H1 (cell line): ENCODE data around the gene DAPK1. TPM values are rescaled to one million over a fixed set of nuclear protein-coding genes. Genes with fewer than 3 reads are reported as not detected.

Source experiments
- CTCF ChIA-PET: fragments of 300-600 bp; sonication (Branson Sonifier 250); formaldehyde crosslinking; loops from one replicate; lab custom pipeline; 2021; ENCODE audit not compliant: partially characterized antibody; lab: Charles Lee
- POLR2A ChIA-PET: fragments of 300-600 bp; sonication (Branson Sonifier 250); formaldehyde crosslinking; loops from one replicate; lab custom pipeline; 2021; ENCODE audit warnings: inconsistent platforms; ENCODE audit not compliant: partially characterized antibody; lab: Charles Lee
- DNase-seq, 2 experiments: peaks; one replicate each; pipeline versions ENCODE4 v3.0.0 to v3.0.0-alpha.2; 2010 to 2022; ENCODE audit warnings: low spot score in 2 of 2, low read depth in 1 of 2, mixed read lengths in 1 of 2
- FAIRE-seq: peaks from 2 replicates; lab custom pipeline; 2011; peaks lifted over from hg19 to GRCh38; lab: Jason Lieb, UNC
- H2AFZ ChIP-seq: 2 replicates; pipeline ENCODE4 v1.8.1; 2012; ENCODE audit warnings: low read length, inconsistent platforms
- H2AK5ac ChIP-seq: 2 replicates; pipeline ENCODE4 v1.6.1; 2013; ENCODE audit warnings: low read depth, low read length
- H2BK120ac ChIP-seq: replicated peaks from 2 replicates; pipeline ENCODE3; 2013; ENCODE audit warnings: low read depth, low read length, inconsistent platforms
- H2BK12ac ChIP-seq: 2 replicates; pipeline ENCODE4 v1.6.1; 2013; ENCODE audit warnings: low read depth, low read length
- H2BK15ac ChIP-seq: 2 replicates; pipeline ENCODE4 v1.6.1; 2013; ENCODE audit warnings: low read length
- H2BK20ac ChIP-seq: 2 replicates; pipeline ENCODE4 v1.6.1; 2013; ENCODE audit warnings: low read length
- H2BK5ac ChIP-seq: 2 replicates; pipeline ENCODE4 v1.6.1; 2013; ENCODE audit warnings: low read depth, low read length
- H3K14ac ChIP-seq: 2 replicates; pipeline ENCODE4 v1.6.1; 2013; ENCODE audit warnings: inconsistent platforms; ENCODE audit not compliant: insufficient read length
- H3K18ac ChIP-seq: 2 replicates; pipeline ENCODE4 v1.6.1; 2013; ENCODE audit warnings: low read length; ENCODE audit errors: extremely low read depth
- H3K23ac ChIP-seq: 2 replicates; pipeline ENCODE4 v1.6.1; 2013; ENCODE audit warnings: inconsistent platforms; ENCODE audit not compliant: insufficient read length
- H3K23me2 ChIP-seq: 2 replicates; pipeline ENCODE4 v1.6.1; 2013; ENCODE audit warnings: low read depth, low read length
- H3K27ac ChIP-seq: 2 replicates; pipeline ENCODE4 v1.6.1; 2011; ENCODE audit warnings: low read depth, low read length, inconsistent platforms
- H3K27me3 ChIP-seq, 4 experiments: replicated peaks in 1 of 4; 1 replicate in 1 of 4; 2 replicates in 3 of 4; pipeline versions ENCODE4 v1.6.1 to v1.8.1; 2011 to 2013; ENCODE audit warnings: low read length in 3 of 4, mild to moderate bottlenecking in 3 of 4, inconsistent platforms in 2 of 4, mixed read lengths in 2 of 4, moderate library complexity in 1 of 4; ENCODE audit not compliant: control insufficient read depth in 3 of 4, insufficient read depth in 3 of 4; ENCODE audit errors: extremely low read depth in 1 of 4
- H3K36me3 ChIP-seq, 4 experiments: 2 replicates each; pipeline versions ENCODE4 v1.6.1 to v1.8.1; 2011 to 2013; ENCODE audit warnings: mild to moderate bottlenecking in 4 of 4, low read length in 3 of 4, moderate library complexity in 2 of 4, control low read depth in 1 of 4, inconsistent platforms in 1 of 4; ENCODE audit not compliant: insufficient read depth in 4 of 4, control insufficient read depth in 2 of 4
- H3K4ac ChIP-seq: replicated peaks from 2 replicates; pipeline ENCODE3; 2013; ENCODE audit warnings: low read length, low read depth, mixed read lengths, inconsistent platforms; ENCODE audit not compliant: insufficient read length
- H3K4me1 ChIP-seq, 4 experiments: replicated peaks in 1 of 4; 1 replicate in 1 of 4; 2 replicates in 3 of 4; pipeline versions ENCODE4 v1.6.1 to v1.8.1; 2011 to 2013; ENCODE audit warnings: low read length in 3 of 4, inconsistent platforms in 2 of 4, mixed read lengths in 1 of 4; ENCODE audit not compliant: insufficient read depth in 4 of 4, control insufficient read depth in 3 of 4
- H3K4me2 ChIP-seq, 2 experiments: 2 replicates each; pipeline versions ENCODE4 v1.6.1 to v1.8.1; 2011 to 2013; ENCODE audit warnings: low read depth in 2 of 2, low read length in 2 of 2, control low read depth in 1 of 2, inconsistent platforms in 1 of 2, mild to moderate bottlenecking in 1 of 2; ENCODE audit not compliant: insufficient read depth in 1 of 2
- H3K4me3 ChIP-seq, 4 experiments: fragments of 200-600, 300-600 bp in 1 of 4; sonication (generic), shearing (Covaris generic), sonication (Bioruptor Twin) in 1 of 4; 2 replicates each; pipeline versions ENCODE4 v1.5.1 to v1.8.1; 2011 to 2016; ENCODE audit warnings: low read length in 4 of 4, low read depth in 3 of 4, control low read depth in 2 of 4, inconsistent platforms in 2 of 4, mild to moderate bottlenecking in 2 of 4, mixed read lengths in 1 of 4, moderate library complexity in 1 of 4; ENCODE audit not compliant: insufficient read depth in 2 of 4; ENCODE audit errors: extremely low read depth in 1 of 4
- H3K56ac ChIP-seq: replicated peaks from 2 replicates; pipeline ENCODE3; 2013; ENCODE audit warnings: low read depth, mild to moderate bottlenecking, mixed read lengths, low read length, inconsistent platforms; ENCODE audit not compliant: insufficient read length
- H3K79me1 ChIP-seq: 2 replicates; pipeline ENCODE4 v1.6.1; 2013; ENCODE audit warnings: low read depth, low read length, control low read depth
- H3K79me2 ChIP-seq, 2 experiments: 2 replicates each; pipeline versions ENCODE4 v1.6.1 to v1.8.1; 2012 to 2013; ENCODE audit warnings: low read length in 2 of 2, mild to moderate bottlenecking in 2 of 2, inconsistent platforms in 1 of 2; ENCODE audit not compliant: insufficient read depth in 2 of 2, control insufficient read depth in 1 of 2
- H3K9ac ChIP-seq, 4 experiments: replicated peaks in 1 of 4; 1 replicate in 1 of 4; 2 replicates in 3 of 4; pipeline versions ENCODE4 v1.6.1 to v1.8.1; 2011 to 2013; ENCODE audit warnings: low read depth in 3 of 4, low read length in 3 of 4, control low read depth in 2 of 4, mild to moderate bottlenecking in 2 of 4, moderate library complexity in 2 of 4, inconsistent platforms in 1 of 4; ENCODE audit errors: extremely low read depth in 1 of 4
- H3K9me3 ChIP-seq, 2 experiments: 2 replicates each; pipeline versions ENCODE4 v1.6.1 to v1.8.1; 2012 to 2013; ENCODE audit warnings: mild to moderate bottlenecking in 2 of 2, moderate library complexity in 2 of 2, control low read depth in 1 of 2, inconsistent platforms in 1 of 2, low read depth in 1 of 2, low read length in 1 of 2, mixed read lengths in 1 of 2; ENCODE audit not compliant: insufficient read depth in 2 of 2
- H4K20me1 ChIP-seq, 2 experiments: replicated peaks in 1 of 2; 2 replicates each; pipeline versions ENCODE3 to v1.8.1; 2011 to 2013; ENCODE audit warnings: inconsistent platforms in 2 of 2, low read length in 2 of 2, mild to moderate bottlenecking in 1 of 2; ENCODE audit not compliant: insufficient read depth in 2 of 2, control insufficient read depth in 1 of 2
- H4K5ac ChIP-seq: 2 replicates; pipeline ENCODE4 v1.6.1; 2013; ENCODE audit warnings: low read length, low read depth, mixed read lengths, inconsistent platforms; ENCODE audit not compliant: insufficient read length
- H4K8ac ChIP-seq: 2 replicates; pipeline ENCODE4 v1.8.0; 2013; ENCODE audit warnings: mild to moderate bottlenecking, moderate library complexity, low read length, inconsistent platforms; ENCODE audit not compliant: insufficient read depth; ENCODE audit errors: extremely low read depth
- H4K91ac ChIP-seq: replicated peaks from 2 replicates; pipeline ENCODE3; 2013; ENCODE audit warnings: low read length, mixed read lengths, inconsistent platforms; ENCODE audit not compliant: insufficient read length
- BACH1 ChIP-seq: IDR thresholded peaks from 2 replicates; pipeline ENCODE4 v1.6.1; 2012; ENCODE audit warnings: low read length, improper control_type of control experiment
- BRCA1 ChIP-seq: IDR thresholded peaks from 2 replicates; pipeline ENCODE4 v1.6.1; 2012; ENCODE audit warnings: low read depth, low read length, improper control_type of control experiment
- GTF2F1 ChIP-seq: IDR thresholded peaks from 2 replicates; pipeline ENCODE4 v1.6.1; 2012; ENCODE audit warnings: low read depth, low read length, improper control_type of control experiment, borderline replicate concordance
- JUND ChIP-seq: IDR thresholded peaks from 2 replicates; pipeline ENCODE4 v1.6.1; 2011; ENCODE audit warnings: mild to moderate bottlenecking, improper control_type of control experiment, low read length
- KDM4A ChIP-seq: IDR thresholded peaks from one replicate; pipeline ENCODE4 v1.7.1; 2012; ENCODE audit warnings: low read depth, mild to moderate bottlenecking, moderate library complexity, low read length, inconsistent platforms; ENCODE audit not compliant: severe bottlenecking
- PHF8 ChIP-seq: fragments of 200-600 bp; sonication (generic); conservative IDR thresholded peaks from 2 replicates; pipeline ENCODE4 v1.7.1; 2012; ENCODE audit warnings: low read depth, mild to moderate bottlenecking, inconsistent platforms, low read length, moderate library complexity
- POU5F1 ChIP-seq: IDR thresholded peaks from 2 replicates; pipeline ENCODE4 v1.6.1; 2011; ENCODE audit warnings: low read depth, mild to moderate bottlenecking, low read length, moderate library complexity
- RNF2 ChIP-seq: fragments of 200-900, 300-1000 bp; sonication (generic); IDR thresholded peaks from 2 replicates; pipeline ENCODE4 v1.7.1; 2016; ENCODE audit warnings: borderline replicate concordance, low read depth, mild to moderate bottlenecking, antibody characterized with exemption, low read length; ENCODE audit not compliant: poor library complexity, severe bottlenecking; ENCODE audit errors: missing control alignments
- SIN3A ChIP-seq, 2 experiments: IDR thresholded peaks in 1 of 2; conservative IDR thresholded peaks in 1 of 2; 2 replicates each; pipeline ENCODE4 v1.6.1; 2011 to 2012; ENCODE audit warnings: low read length in 2 of 2, improper control_type of control experiment in 1 of 2, low read depth in 1 of 2, mild to moderate bottlenecking in 1 of 2
- SIRT6 ChIP-seq: IDR thresholded peaks from one replicate; pipeline ENCODE4 v1.7.1; 2012; ENCODE audit warnings: low read length, inconsistent platforms
- SP4 ChIP-seq: IDR thresholded peaks from 2 replicates; pipeline ENCODE4 v1.6.1; 2012; ENCODE audit warnings: low read length, inconsistent platforms
- TCF12 ChIP-seq: IDR thresholded peaks from 2 replicates; pipeline ENCODE4 v1.6.1; 2011; ENCODE audit warnings: low read depth, mild to moderate bottlenecking, low read length
- TEAD4 ChIP-seq: IDR thresholded peaks from 2 replicates; pipeline ENCODE4 v1.6.1; 2012; ENCODE audit warnings: low read depth, low read length, inconsistent platforms, mixed read lengths
- YY1 ChIP-seq: IDR thresholded peaks from 2 replicates; pipeline ENCODE4 v1.6.1; 2011; ENCODE audit warnings: low read depth, mild to moderate bottlenecking, low read length
- WGBS, 2 experiments: shearing (Covaris generic) in 1 of 2; methylation state at CpG; one replicate each; pipeline versions ENCODE4 v1.1.6 to v1.1.7; 2013 to 2015; ENCODE audit warnings: low lambda C conversion rate in 2 of 2, mixed read lengths in 2 of 2, inconsistent platforms in 1 of 2, low coverage in 1 of 2, missing lambda C conversion rate in 1 of 2; ENCODE audit not compliant: insufficient replicate concordance in 2 of 2, insufficient coverage in 1 of 2, insufficient read length in 1 of 2; ENCODE audit errors: extremely low coverage in 1 of 2, missing lambda C conversion rate in 1 of 2; 5-methylcytosine and 5-hydroxymethylcytosine counted together
- polyA plus RNA-seq, 7 experiments: library from polyadenylated mRNA; depleted of rRNA in 3 of 7; stranded (reverse) in 5 of 7; unstranded in 2 of 7; fragments of >200 nt in 5 of 7; fragments of 200-250 nt in 2 of 7; gene quantifications; 1 replicate in 5 of 7; 2 replicates in 1 of 7; 4 replicates in 1 of 7; pipeline versions ENCODE4 v1.2.1 to v1.2.3, GENCODE V29; 2011 to 2013; ENCODE audit warnings: missing spikeins in 2 of 7, mixed read lengths in 2 of 7
- total RNA-seq: library from RNA; stranded (reverse); fragmentation: NEBNext Ultra II Directional; extraction: Animal tissue kit (Norgen Biotek cat#: 25700); gene quantifications from 2 replicates; pipeline ENCODE4 v1.2.1, GENCODE V29; 2021
- TF ChIP-seq, protein P1 (sequence below): IDR thresholded peaks from 2 replicates; pipeline ENCODE4 v1.6.1; 2012; ENCODE audit warnings: inconsistent platforms

DAPK1 gene
- total and polyA plus RNA-seq, 2 of the 8 experiments (the other 6 are each of a cell fraction or from before 2014, with no cell fraction given) = 62.4 to 131 TPM

DNA sequence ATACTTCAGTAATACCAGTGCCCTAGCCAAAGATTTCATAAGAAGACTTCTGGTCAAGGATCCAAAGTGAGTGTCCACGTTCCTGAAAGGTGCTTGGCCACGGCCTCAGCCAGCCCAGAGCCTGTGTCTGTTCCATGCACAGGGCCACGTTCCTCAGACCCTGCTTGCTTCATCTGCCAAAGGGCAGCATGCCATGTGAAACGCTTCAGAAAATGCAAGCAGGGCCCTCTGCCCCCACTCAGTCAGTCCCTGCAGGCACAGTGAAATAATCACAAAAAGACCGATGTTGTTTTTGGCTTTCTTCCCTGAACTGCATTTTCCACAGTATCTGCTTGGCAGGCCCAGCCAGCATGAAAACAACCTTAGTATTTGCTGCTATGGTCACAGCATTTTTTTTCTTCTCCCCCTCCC is 142.7 kb downstream of the DAPK1 start:
- H2BK20ac ChIP-seq = no peak overlapping the region
- no peak for TF ChIP-seq BACH1
- no peak for TF ChIP-seq GTF2F1
- TF ChIP-seq KDM4A = no peak
- no peak for TF ChIP-seq TEAD4
- TF ChIP-seq JUND = no peak
- TF ChIP-seq YY1 = no peak
- no peak for TF ChIP-seq PHF8
- TF ChIP-seq, protein P1, sequence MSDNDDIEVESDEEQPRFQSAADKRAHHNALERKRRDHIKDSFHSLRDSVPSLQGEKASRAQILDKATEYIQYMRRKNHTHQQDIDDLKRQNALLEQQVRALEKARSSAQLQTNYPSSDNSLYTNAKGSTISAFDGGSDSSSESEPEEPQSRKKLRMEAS = no peak
- no peak for TF ChIP-seq SIRT6
- TF ChIP-seq POU5F1 = no peak
- no peak for TF ChIP-seq SP4
- no peak for TF ChIP-seq RNF2
- TF ChIP-seq BRCA1 = no peak
- no peak for TF ChIP-seq SIN3A (conservative IDR thresholded peaks at IDR 0.05 in 1 of 2, IDR thresholded peaks at IDR 0.05 in 1 of 2; ENCODE audit: low read depth in 1 of 2, low read length in 2 of 2)
- TF ChIP-seq TCF12 = no peak
- H3K14ac ChIP-seq = no peak overlapping the region
- H2BK5ac ChIP-seq = no peak overlapping the region
- H4K8ac ChIP-seq = no peak overlapping the region
- H2BK15ac ChIP-seq = no peak overlapping the region
- no peak overlapping the region for H3K4ac ChIP-seq
- H2BK120ac ChIP-seq = no peak overlapping the region
- ChIA-PET POLR2A (no interaction called here), CTCF (interaction anchor here (1.5 to 1.7 kb wide), 2 partner anchors 23 to 27 kb away, joined by 4 to 6 read pairs; no protein-coding TSS in a partner anchor)
- no peak overlapping the region for H3K4me3 ChIP-seq
- H3K9ac ChIP-seq = no peak overlapping the region
- no peaks in the 10 kb centered on the region for H3K79me2 ChIP-seq
- no peak overlapping the region for H2AFZ ChIP-seq
- H3K23ac ChIP-seq = no peak overlapping the region
- no peak overlapping the region for H4K5ac ChIP-seq
- DNase-seq (no peak), FAIRE-seq (no peak)
- H2BK12ac ChIP-seq = no peak overlapping the region
- no peak overlapping the region for H2AK5ac ChIP-seq
- H3K56ac ChIP-seq = no peak overlapping the region
- no peak overlapping the region for H3K18ac ChIP-seq
- H3K36me3 ChIP-seq = peaks cover 4 to 51% (median 22%) of the 10 kb centered on the region in 4 experiments; a peak in 7 of 8 replicates
- WGBS, 2 experiments = 80% methylated on average over 5 of the region's 5 CpGs; no CpG with 5 or more reads in 1 of the 2 experiments
- no peaks in the 10 kb centered on the region; the same call in 1 of the 2 replicates for H3K23me2 ChIP-seq
- no peak overlapping the region for H4K91ac ChIP-seq
- no peaks in the 10 kb centered on the region for H3K27me3 ChIP-seq
- H3K4me2 ChIP-seq = no peak overlapping the region
- peaks cover 0 to 9% (median 3%) of the 10 kb centered on the region in 4 experiments; a peak in 4 of 7 replicates for H3K4me1 ChIP-seq
- no peaks in the 10 kb centered on the region for H4K20me1 ChIP-seq
- no peak overlapping the region for H3K27ac ChIP-seq
- no peaks in the 10 kb centered on the region for H3K9me3 ChIP-seq
- H3K79me1 ChIP-seq = peaks cover 2% of the 10 kb centered on the region; the same call in 1 of the 2 replicates
